ENCODE data around the gene ENDOD1.

- TF ChIP-seq CTCF (IDR thresholded peaks at IDR 0.05) (no peak), POLR2A (IDR thresholded peaks at IDR 0.05) (no peak)
These were observed 31.0 kb upstream of the ENDOD1 start for GRCh38 chr11:95058621-95059020.

Data from sigmoid colon (tissue), 3 donors.